HG03139 (cell line): Measurements from ENCODE around the gene ZNF664.

Experiments used
- ATAC-seq: cut with Tn5 transposase; IDR thresholded peaks from one replicate; pipeline ENCODE4 v1.9.1; 2021; ENCODE audit not compliant: unreplicated experiment

The ZNF664 gene

GRCh38 chr12:123972457-123973401 lies at the start of gene ZNF664, which contains the start of gene CCDC92:
Gene ZNF664, plus strand, starts transcription at chr12:123973215. Its CDS starts 38,930 bp downstream, at chr12:124012145.
Gene CCDC92, minus strand, starts transcription at chr12:123972831. Its CDS starts 28,526 bp downstream, at chr12:123944305.
- peak; percentile 74 for ATAC-seq

DNA sequence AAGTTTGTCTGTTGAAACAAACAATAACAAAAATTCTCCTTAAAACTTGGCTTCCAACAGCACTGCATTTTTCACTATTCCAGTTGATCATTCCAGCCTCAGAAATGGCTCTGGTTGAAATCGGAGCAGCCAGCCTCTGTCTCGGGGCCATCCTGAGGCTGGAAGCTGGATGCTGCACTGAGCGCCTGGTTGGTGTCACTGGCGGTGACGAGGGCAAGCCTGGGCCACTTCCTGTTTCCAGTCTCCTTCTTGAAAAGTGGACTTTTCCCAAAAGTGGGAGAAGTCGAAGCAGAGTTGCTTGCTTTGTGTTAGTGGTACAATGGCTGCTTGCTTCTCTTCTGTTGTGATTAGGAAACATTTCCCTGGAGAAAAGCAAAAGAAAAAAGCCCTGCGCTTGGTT lies 49.1 kb upstream of the ZNF664 start:
- ATAC-seq, result no peak

DNA sequence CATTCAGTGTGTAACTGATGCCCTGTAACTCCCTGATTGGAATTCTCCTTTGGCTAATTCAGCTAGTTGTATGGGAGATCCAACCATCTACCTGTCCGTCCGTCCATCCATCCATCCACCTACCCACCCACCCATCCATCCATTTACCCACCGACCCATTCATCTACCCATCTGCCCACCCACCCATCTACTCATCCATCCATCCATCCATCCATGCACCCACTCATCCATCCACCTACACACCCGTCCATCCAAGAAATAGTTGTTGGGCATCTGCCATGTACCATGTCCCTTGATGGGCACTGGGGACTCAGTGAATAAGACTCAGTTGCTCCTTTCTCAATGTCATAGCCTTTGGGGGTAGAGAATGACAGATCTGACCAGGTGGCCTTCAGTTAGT lies 48.5 kb upstream of the ZNF664 start:
- ATAC-seq, result no peak

- no peak for ATAC-seq
Observed at GRCh38 chr12:123928274-123928865, 44.6 kb upstream of the ZNF664 start.

GRCh38 chr12:123928897-123929296 lies 44.1 kb upstream of the ZNF664 start:
- ATAC-seq, result no peak

GRCh38 chr12:123929946-123930583 lies 43.0 kb upstream of the ZNF664 start:
- no peak for ATAC-seq

DNA sequence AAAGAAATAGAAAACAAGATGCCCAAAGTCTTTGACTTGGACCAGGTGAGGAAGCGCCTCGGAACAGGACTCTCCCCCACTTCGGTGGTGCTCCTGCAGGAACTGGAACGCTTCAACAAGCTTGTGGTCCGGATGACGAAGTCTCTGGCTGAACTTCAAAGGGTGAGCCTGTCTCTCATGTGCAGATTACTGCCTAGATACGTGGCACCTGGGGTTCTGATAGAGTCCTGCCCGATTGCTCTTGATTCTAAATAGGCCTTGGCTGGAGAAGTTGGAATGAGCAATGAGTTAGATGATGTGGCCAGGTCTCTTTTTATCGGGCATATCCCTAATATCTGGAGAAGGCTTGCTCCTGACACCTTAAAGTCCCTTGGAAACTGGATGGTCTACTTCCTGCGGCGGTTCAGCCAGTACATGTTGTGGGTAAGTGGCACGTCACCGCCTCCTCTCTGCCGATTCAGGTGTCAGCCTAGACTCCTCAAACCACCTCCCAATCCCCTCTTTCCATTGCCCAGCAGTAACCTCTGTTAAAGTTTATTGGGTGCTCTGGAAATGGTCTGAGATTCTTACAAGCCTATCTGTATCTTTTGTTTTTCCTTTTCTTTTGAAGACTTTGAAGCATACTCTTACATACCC lies 41.2 kb upstream of the ZNF664 start:
- no peak for ATAC-seq

DNA sequence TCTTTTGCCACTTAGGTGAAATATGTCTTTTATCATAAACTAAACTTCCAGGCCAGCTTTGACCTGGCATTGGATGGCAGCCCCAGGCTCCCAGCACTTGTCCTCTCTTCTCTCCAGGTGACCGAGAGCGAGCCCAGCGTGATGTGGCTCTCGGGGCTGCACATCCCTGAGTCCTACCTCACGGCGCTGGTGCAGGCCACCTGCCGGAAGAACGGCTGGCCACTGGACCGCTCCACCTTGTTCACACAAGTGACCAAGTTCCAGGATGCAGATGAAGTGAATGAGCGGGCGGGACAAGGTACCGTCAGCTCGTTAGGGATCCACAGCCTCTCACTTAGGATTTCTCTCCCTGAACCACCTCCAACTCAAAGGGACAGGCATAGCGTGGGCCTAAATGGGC lies 39.8 kb upstream of the ZNF664 start:
- no peak for ATAC-seq

DNA sequence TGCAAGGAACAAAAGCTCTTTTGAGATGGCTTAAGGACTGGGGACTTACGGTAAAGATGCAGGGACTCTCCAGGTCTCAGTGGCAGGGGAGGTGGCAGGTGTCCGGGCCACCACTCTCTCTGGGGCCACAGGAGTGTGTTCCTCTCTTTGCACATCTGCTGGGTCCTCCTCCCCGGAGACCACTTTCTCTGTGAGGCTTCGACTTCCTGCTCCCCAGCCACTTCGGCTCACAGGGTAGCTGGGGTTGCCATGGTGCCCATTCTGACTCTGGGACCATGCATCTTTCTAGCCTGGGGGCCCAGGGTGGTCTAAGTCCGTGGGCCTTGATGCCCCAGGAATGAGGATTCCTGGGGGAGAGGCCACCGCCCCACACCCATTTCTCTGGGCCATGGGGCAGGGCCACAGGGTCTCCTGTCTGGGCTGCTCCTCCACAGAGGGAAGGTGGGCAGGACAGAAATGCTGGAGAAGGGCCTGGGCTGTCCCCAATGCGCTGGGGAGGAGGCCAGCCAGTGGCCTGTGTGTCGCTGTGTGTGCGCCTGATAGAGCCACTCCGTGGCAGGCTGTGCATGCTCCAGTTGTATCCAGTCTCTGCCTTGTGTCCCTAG lies 38.9 kb upstream of the ZNF664 start:
- ATAC-seq, result no peak

DNA sequence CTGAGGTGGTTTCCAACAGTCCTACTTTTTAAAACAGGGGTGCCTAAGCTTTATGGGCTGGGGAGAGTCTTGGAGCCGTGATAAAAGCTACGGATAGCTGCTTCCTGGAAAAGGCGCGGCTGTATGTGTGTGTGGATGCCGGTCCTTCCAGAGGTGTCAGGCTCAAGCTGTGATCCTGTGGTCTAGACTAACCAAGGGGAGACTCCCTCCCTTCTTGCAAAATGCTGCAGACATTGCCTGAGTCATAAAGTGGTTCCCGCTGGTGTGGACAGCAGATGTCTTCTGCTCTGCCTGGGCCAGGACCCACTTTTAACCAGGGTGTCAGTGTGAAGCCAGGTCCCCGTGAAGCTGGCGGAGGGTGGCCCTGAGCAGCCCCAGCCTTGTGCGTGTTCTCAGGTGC lies 38.2 kb upstream of the ZNF664 start:
- no peak for ATAC-seq

GRCh38 chr12:123935956-123936355 lies 37.1 kb upstream of the ZNF664 start:
- no peak for ATAC-seq

GRCh38 chr12:123936471-123936870 lies 36.5 kb upstream of the ZNF664 start:
- ATAC-seq, result no peak

- ATAC-seq, result no peak
Observed at GRCh38 chr12:123936956-123937706, 35.9 kb upstream of the ZNF664 start.

GRCh38 chr12:123937707-123938591 lies 35.1 kb upstream of the ZNF664 start:
- ATAC-seq, result no peak

GRCh38 chr12:123938679-123939480 lies 34.1 kb upstream of the ZNF664 start:
- no peak for ATAC-seq

DNA sequence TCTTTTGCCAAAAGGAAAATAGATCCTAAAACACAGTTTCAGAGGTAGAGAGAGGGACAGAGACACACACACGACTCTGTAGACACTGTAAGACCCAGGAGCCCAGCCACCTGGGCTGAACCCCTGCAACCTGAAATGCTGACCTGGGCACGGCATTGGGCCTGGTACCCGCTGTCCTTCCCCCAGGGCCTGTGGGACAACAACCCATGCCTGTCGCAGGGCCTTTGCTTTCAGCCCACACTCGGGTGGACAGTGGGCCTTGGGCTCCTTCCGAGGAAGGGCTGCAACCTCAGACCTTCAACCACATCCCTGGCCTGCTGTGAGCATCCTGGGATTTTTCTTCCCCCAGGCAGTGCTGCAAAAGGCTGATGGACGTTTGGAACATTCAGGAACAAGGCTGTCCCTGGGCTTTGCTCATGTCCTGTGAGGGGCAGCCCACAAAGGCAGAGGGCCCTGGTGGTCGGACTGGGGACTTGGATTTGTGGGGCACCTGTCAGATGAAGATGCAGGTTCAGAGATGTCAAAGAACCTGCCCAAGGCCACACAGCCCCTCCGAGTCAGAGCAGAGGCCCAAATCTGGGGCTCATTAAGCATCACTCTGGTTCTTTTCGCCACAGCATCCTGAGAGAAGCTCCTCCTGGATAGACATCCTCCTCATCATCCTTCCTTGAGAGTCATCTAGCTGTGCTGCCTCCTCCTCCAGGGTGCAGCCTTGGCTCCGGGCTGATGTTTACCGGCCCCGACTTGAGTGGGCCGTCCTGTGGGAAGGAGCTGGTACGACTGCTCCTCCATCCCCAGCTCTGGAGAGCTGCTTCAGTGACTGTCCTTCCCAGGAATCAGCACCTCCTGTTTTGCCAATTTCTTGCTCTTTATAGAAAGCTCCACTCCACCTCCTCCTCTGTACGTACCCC lies 33.0 kb upstream of the ZNF664 start:
- ATAC-seq, result no peak

DNA sequence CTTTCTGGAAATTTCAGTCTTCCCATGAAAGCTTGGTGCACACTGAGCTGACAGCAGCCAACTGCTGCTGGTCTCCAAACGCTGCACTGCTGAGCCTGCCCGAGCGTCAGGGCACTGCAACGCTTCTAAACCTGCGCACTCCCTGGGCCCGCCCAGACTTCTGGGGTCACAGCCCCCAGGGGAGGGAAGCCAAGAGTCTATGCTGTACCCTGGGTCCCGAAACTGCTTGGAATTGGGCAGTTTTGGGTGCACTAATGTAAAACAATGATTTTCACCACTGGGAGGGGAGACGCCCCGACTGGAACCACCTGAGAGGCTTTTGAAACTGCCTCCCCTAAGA lies 32.4 kb upstream of the ZNF664 start:
- ATAC-seq, result no peak
